Inferior parietal cortex (tissue), 1 donor: ENCODE measurements around the gene USP12.
A peak's percentile ranks its signal among the peaks of the same experiment; 100 is the strongest.
"Not testable (repeated sequence)": the region's sequence is repeated elsewhere in the genome, so short reads cannot be mapped to it uniquely, and the experiment has no call there.

ENCODE experiments used
- DNase-seq: peaks from one replicate; pipeline ENCODE4 v3.0.0-alpha.2; 2016; ENCODE audit errors: extremely low spot score

USP12 gene

DNA sequence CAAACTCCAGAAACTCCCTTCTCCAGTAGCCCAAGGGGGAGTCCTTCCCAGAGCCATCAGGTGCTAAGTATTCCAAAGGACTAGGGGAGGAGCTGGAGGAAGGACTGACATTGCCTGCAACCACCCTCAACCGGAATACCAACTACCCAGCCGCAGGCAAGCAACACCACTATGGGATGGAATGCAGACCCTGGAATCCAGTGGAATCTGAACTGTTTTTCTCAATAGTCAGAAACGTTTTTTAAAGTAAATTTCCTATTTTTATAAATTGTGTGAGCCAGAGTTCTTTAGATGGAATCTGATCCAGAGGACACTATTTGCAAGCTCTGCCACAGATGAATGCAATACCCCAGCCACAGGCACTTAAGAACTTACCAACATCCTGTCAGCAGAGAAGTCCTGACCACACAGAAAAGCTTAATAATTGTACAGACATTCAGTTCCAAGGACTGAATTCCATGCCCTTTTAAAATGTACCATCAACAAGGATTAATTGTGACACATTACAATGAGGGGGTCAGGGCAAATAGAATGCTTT, 92.1 kb downstream of the USP12 start:
- DNase-seq: no peak

DNA sequence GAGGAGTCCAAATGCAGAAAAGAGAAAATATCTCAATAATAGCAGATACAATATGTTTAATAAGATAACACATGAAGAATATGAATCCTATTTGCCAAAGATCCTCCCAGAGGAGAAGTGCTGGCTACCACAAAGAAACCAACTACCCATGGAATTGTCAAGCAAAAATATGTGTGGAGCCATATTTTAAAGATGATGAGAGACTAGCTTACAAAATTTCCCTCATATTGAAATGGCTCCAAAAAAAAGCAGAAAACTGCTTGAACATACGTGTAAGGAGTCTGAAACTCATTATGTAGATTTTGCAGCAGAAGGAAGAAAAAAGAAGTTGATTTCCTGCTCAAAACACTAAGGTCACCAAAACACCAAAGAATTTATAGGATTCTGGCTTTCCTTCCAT, 94.2 kb downstream of the USP12 start:
- no peak for DNase-seq

DNA sequence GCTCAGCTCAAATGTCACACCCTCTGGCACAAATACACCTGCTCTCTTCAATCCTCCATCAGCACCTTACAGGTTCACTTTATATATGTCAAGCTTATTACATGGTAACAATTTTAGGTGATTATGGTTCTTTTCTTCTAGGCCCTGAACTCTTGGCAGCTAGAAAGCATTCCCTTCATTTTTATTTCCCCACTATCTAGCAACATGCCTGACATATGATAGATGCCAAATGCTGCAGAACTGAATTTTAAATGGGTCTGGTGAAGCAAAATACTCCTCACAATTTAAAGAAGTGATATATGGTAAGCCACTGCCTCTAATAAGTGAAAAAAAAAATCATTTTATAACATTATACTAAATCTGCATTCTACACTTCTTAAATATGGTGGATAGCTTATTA, 95.2 kb downstream of the USP12 start:
- no peak for DNase-seq

DNA sequence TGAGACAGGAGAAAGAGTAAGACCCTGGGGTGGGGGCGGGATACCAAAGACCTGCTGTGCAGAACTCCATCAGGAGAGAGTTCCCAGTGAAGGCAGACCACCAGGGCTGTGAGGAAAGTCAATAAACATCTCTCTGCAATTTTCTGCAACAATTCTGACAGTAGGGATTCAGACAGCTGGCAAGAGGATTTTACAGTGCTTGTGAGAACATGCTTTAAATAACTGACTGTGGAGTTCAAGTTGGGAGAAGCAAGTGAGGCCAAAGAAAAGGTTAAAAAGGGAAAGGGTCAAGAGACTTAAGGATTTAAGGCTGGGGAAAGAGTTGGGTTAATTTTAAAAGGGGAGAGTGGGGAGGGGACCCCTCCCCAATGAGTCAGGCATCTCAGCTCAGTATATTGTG, 98.4 kb downstream of the USP12 start:
- no peak for DNase-seq

DNA sequence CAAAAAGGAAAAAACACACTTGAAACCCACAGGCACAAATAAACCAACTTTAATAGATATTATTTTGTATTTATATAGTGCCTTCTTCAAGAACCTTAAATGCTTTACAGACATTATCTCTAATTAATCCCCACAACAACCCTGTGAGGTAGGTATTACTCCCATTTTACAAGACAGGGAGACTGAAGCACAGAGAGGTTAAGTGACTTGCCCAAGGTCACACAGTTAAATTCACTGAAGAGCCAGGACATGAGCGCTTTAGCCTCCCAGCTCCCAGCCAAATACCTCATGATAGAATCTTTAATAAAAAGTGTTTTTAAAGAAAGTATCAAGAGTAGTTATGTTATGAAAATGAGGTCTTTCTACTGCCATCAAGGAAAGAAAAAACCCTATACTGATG, 105.5 kb downstream of the USP12 start:
- not testable (repeated sequence) for DNase-seq

GRCh38 chr13:27065582-27065981, 106.0 kb downstream of the USP12 start:
- DNase-seq: no peak

DNA sequence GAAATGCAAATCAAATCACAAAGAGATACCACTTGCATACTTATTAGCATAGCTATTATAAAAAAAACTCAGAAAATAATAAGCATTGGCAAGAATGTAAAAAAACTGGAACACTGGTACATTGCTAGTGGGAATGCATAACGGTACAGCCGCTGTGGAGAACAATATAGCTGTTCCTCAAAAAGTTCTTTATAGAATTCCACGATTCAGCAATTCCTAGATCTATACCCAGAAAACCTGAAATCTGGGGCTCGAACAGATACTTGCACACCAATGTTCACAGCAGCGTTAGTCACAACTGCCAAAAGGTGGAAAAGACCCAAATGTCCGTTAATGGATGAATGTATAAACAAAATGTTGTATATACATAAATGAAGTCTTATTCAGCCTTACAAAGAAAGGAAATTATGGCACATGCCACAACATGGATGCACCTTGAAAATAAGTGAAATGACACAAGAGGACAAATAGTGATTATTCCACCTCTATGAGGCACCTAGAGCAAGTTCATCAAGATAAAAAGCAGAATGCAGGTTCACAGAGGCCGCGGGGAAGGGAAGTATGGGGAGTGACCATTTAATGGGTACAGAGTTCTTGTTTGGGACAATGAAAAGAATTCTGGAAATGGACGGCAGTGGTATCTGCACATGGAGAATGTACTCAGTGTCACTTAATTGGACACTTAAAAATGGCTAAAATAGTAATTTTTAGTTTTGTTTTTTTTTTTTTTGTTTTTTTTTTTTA, 107.2 kb downstream of the USP12 start:
- DNase-seq: no peak

GRCh38 chr13:27057817-27058216, 113.8 kb downstream of the USP12 start:
- DNase-seq: no peak

DNA sequence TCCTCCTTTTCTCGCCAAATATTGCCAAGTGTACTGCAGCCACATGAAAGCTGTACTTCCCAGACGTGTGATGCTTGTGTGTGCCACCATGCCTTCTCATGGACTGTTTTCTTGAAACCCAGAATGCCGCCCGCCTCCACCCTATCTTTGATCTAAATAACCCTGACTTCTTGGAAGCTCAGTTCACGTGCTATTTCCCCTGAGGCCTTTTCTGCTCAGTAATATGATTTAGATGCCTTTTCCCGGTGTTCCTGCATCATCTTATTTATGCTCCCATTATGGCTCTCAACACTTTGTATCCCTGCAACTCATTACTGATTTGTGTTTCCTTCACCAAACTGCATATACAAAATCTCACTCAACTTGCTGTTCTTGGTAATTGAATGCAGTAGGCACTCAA, 116.1 kb downstream of the USP12 start:
- DNase-seq: no peak

DNA sequence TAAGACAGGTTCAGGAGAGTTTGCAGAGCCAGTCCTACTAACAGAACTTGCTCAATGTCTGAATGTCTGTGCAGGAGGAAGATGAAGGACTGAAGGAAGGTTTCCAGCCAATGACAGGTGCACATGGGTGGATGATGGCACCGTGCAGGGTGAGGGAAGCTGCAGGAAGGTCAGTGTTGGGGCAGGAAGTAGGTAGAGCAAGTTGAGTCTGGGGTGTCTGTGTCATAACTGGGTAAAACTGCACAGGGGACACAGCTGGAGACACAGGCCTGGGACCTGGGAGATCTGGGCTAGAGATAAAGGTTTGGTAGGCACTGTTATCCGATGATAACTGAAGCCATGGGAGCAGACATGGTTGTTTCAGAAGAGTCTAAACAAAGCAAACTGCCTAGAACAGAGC, 116.9 kb downstream of the USP12 start:
- DNase-seq: no peak

- DNase-seq: no peak
Observed at GRCh38 chr13:27053902-27054595, 117.6 kb downstream of the USP12 start.

- no peak for DNase-seq
Observed at GRCh38 chr13:27053210-27053884, 118.3 kb downstream of the USP12 start.

- no peak for DNase-seq
Observed at GRCh38 chr13:27052551-27053208, 118.9 kb downstream of the USP12 start.

DNA sequence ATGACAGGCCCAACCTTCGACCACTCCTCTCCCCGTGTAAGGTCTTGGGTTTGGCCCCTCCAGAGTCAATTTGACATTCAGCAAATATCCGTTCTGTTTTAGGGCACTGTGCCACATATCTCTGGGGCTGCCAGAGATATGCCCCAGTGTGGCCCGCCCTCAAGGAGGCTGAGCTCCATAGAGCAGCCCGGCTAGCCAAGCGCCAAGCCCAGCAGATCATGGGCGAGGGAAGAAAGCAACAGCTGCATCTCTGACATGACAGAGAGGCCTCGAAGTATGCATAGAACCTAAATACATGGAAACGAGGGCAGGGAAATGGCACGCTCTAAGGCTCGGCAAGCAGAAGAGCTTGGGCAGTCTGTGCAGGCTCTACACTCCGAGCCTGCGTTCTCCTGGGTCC, 124.5 kb downstream of the USP12 start:
- no peak for DNase-seq

DNA sequence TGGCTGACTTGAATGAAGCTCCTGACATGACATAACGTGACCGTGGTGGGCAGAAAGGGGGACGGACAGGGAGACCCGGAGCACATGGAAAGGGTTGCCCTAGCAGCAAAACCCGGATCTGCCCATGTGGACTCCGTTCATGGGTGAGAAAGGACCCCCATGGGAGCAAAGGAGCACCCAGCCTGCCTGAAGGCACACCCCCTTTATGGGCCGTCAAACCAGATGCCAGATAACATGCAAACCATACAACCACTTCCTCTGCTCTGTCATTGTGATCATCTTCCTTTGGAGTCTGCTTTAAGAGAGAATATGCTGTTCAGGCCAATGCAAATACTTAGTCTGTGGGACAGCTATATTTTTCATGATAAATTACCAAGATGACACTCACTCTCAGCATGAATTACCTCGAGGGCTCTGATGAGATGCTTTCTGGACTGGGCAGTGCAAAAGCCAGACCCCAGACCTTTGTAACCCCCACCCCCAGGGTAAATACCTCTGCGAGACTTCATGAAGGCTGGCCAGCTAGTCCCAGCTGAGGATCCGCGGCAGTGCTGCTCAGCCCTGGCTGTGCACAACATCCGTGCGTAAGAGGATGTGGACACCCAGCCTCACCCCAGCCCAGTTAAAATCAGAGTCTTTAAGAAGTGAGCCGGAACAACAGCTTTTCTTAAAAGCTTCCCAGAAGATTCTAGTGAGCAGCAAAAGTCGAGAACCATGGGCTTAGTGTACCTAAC, 126.6 kb downstream of the USP12 start:
- DNase-seq: no peak

GRCh38 chr13:27043013-27043412, 128.6 kb downstream of the USP12 start:
- DNase-seq: peak; percentile 76

GRCh38 chr13:27041341-27041740, 130.3 kb downstream of the USP12 start:
- no peak for DNase-seq

DNA sequence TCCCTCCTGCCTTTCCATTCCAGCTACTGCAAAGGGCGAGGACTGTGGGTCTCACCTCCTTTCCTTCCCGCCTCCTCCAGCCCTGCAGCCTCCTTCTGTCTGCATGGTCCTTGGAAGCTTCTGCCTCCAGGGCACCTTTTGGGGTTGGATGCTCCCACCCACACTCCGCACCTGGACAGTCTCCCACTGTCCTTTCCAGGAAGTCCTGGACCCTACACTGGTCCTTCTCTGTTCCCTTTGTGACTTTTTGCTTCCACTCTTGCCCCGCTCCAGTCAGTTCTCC, 130.8 kb downstream of the USP12 start:
- DNase-seq: no peak

- DNase-seq: no peak
Observed at GRCh38 chr13:27039171-27039701, 132.4 kb downstream of the USP12 start.

DNA sequence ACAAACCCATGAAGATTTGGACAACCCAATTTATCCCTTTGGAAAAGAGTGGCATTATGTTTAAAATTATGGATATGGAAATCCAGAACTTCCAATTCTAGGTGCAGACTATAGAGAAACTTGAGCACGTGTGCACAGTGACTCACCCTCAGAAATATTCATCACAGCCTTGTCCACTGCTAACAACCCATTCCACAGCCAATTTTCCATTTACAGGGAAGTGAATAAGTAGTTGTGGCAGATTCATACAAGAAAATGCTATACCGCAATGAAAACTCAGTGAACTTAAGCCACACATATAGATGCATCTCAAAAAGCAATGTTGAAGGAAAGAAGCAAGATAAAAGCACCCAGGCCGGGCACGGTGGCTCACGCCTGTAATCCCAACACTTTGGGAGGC, 133.3 kb downstream of the USP12 start:
- DNase-seq: no peak

- no peak for DNase-seq
Observed at GRCh38 chr13:27037571-27037970, 134.0 kb downstream of the USP12 start.
